Prostate gland (tissue), 2 donors: ENCODE data around the gene FREM2. TPM values are rescaled to one million over a fixed set of nuclear protein-coding genes. Genes with fewer than 3 reads are reported as not detected.

ENCODE experiments used
- DNase-seq: peaks from one replicate; pipeline ENCODE4 v3.0.0-alpha.2; 2019; ENCODE audit warnings: low spot score
- H3K27ac ChIP-seq, 2 donors: fragments of 200-600 bp; sonication (generic); 2 replicates each; pipeline ENCODE4 v1.5.1; 2017 to 2019
- H3K27me3 ChIP-seq: fragments of 200-600 bp; sonication (generic); replicated peaks from 2 replicates; pipeline ENCODE4 v1.5.1; 2019; ENCODE audit not compliant: insufficient read depth
- H3K36me3 ChIP-seq, 2 donors: fragments of 200-600 bp; sonication (generic); 1 replicate in 1 of 2; 2 replicates in 1 of 2; pipeline versions ENCODE4 v1.5.1 to v1.8.1; 2017 to 2019
- H3K4me1 ChIP-seq: fragments of 200-600 bp; sonication (generic); replicated peaks from 2 replicates; pipeline ENCODE4 v1.5.1; 2019
- H3K4me3 ChIP-seq, 2 donors: fragments of 200-600 bp; sonication (generic); 2 replicates each; pipeline ENCODE4 v1.5.1; 2017 to 2019
- H3K9me3 ChIP-seq: fragments of 200-600 bp; sonication (generic); 2 replicates; pipeline ENCODE4 v1.5.1; 2017
- CTCF ChIP-seq, 4 experiments: fragments of 200-600 bp in 2 of 4; fragments of 450-650 bp in 2 of 4; sonication (generic) in 2 of 4; IDR thresholded peaks; 1 replicate in 3 of 4; 2 replicates in 1 of 4; pipeline ENCODE4 v1.5.1; 2016 to 2019; ENCODE audit warnings: antibody characterized with exemption in 4 of 4, mild to moderate bottlenecking in 2 of 4, moderate library complexity in 2 of 4
- POLR2A ChIP-seq: fragments of 450-650 bp; IDR thresholded peaks from one replicate; pipeline ENCODE4 v1.6.1; 2016; ENCODE audit warnings: antibody characterized with exemption, mild to moderate bottlenecking
- POLR2AphosphoS5 ChIP-seq: sonication (generic); formaldehyde crosslinking; IDR thresholded peaks from one replicate; pipeline ENCODE4 v1.6.1; 2017; ENCODE audit warnings: antibody characterized with exemption
- WGBS: methylation state at CpG from one replicate; pipeline ENCODE4 v1.1.5; 2018; 5-methylcytosine and 5-hydroxymethylcytosine counted together
- intact Hi-C: fragments of 100-400 bp; cut with DNase I; formaldehyde crosslinking; loops from one replicate; pipeline ENCODE4 v1.14.2; 2022
- total RNA-seq, 2 donors: library from RNA; depleted of rRNA; stranded (reverse); fragments of >200 nt; gene quantifications; one replicate each; pipeline ENCODE4 v1.1.0, GENCODE V29; 2016

Gene FREM2
- total RNA-seq, 2 donors from 2014 or later: 3.1 to 5.9 TPM

DNA sequence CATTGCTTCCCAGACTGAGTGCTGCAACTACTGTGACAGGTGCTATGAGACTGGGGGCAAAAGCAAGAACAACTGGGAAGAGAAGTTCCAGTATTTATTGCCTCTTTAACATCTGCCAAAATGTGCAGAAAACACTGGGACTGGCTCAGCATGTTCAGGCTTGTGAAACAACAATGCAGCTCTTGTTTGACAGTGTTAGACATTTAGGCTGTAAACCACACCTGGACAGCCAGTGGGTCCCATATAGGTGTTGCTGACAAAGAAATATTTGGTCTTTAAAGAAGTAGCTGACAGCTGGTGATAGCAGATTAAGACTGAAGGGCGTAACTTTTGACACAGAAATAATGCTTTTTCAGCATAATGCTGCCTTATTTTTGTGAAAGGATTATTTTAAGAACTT, 215.7 kb downstream of the FREM2 start:
- 50% methylated on average over 1 of the region's 1 CpG for WGBS
- DNase-seq: no peak
- Histone ChIP-seq H3K27me3 (no peaks in the 10 kb centered on the region), H3K27ac (no peak overlapping the region), H3K36me3 (no peaks in the 10 kb centered on the region), H3K4me3 (no peak overlapping the region), H3K4me1 (no peaks in the 10 kb centered on the region), H3K9me3 (no peaks in the 10 kb centered on the region)
- intact Hi-C loops: no loop called here
- TF ChIP-seq POLR2A (no peak), CTCF (IDR thresholded peaks at IDR 0.05) (no peak), POLR2AphosphoS5 (no peak)

DNA sequence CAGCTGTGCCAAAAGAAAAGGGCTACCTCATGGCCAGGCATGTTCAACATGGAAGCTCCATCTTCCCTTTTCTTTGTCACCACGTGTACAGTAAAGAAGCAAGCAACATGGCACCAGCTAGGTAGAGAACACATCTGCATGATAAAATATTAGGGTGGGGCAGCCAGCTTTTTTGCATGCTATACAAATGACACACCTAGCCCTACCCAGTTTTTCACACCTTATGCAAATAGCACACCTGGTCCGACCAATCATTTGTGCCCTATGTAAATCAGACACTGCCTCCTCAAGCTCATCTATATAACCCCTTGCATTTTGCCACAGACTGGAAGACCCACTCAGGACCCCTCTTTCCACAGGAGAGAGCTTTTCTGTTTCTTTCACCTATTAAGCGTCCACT, 218.2 kb downstream of the FREM2 start:
- WGBS: 66% methylated on average over 3 of the region's 3 CpGs
- H3K4me3 ChIP-seq: no peak overlapping the region

GRCh38 chr13:38905861-38906260, 219.0 kb downstream of the FREM2 start:
- H3K9me3 ChIP-seq: no peaks in the 10 kb centered on the region
- no peak overlapping the region for H3K4me3 ChIP-seq
- H3K4me1 ChIP-seq: no peaks in the 10 kb centered on the region
- intact Hi-C loops: no loop called here
- H3K36me3 ChIP-seq: no peaks in the 10 kb centered on the region
- no peak overlapping the region for H3K27ac ChIP-seq
- H3K27me3 ChIP-seq: no peaks in the 10 kb centered on the region
- DNase-seq: no peak
- TF ChIP-seq CTCF (IDR thresholded peaks at IDR 0.05) (no peak), POLR2AphosphoS5 (no peak), POLR2A (no peak)
- WGBS: 40% methylated on average over 1 of the region's 1 CpG

More for the DNA sequence above, 218.2 kb downstream of the FREM2 start:
- intact Hi-C loops: no loop called here
- no peak for TF ChIP-seq POLR2A
- TF ChIP-seq POLR2AphosphoS5: no peak
- no peak for TF ChIP-seq CTCF (IDR thresholded peaks at IDR 0.05)
- DNase-seq: no peak
- no peaks in the 10 kb centered on the region for H3K27me3 ChIP-seq
- H3K9me3 ChIP-seq: no peaks in the 10 kb centered on the region
- H3K36me3 ChIP-seq: no peaks in the 10 kb centered on the region
- no peak overlapping the region for H3K27ac ChIP-seq
- no peaks in the 10 kb centered on the region for H3K4me1 ChIP-seq

GRCh38 chr13:38908574-38908973, 221.7 kb downstream of the FREM2 start:
- no peak overlapping the region for H3K27ac ChIP-seq
- intact Hi-C loops: no loop called here
- WGBS: 96% methylated on average over 2 of the region's 2 CpGs
- no peak for DNase-seq
- H3K36me3 ChIP-seq: no peaks in the 10 kb centered on the region
- H3K4me1 ChIP-seq: no peaks in the 10 kb centered on the region
- H3K27me3 ChIP-seq: no peaks in the 10 kb centered on the region
- no peak overlapping the region for H3K4me3 ChIP-seq
- TF ChIP-seq POLR2A (no peak), POLR2AphosphoS5 (no peak), CTCF (IDR thresholded peaks at IDR 0.05) (no peak)
- no peaks in the 10 kb centered on the region for H3K9me3 ChIP-seq

GRCh38 chr13:38914070-38914469, 227.2 kb downstream of the FREM2 start:
- 58% methylated on average over 6 of the region's 6 CpGs for WGBS
- Histone ChIP-seq H3K36me3 (no peaks in the 10 kb centered on the region), H3K27me3 (no peaks in the 10 kb centered on the region), H3K27ac (no peak overlapping the region), H3K9me3 (no peaks in the 10 kb centered on the region), H3K4me1 (no peaks in the 10 kb centered on the region), H3K4me3 (no peak overlapping the region)
- TF ChIP-seq POLR2AphosphoS5: no peak
- no peak for TF ChIP-seq CTCF (IDR thresholded peaks at IDR 0.05)
- TF ChIP-seq POLR2A: no peak
- intact Hi-C loops: no loop called here
- DNase-seq: no peak
